IPS-11a (cell line): ENCODE measurements around the gene LTBR.

Source experiments
- H3K4me3 ChIP-seq: one replicate; pipeline ENCODE4 v1.5.1; 2013; ENCODE audit warnings: low read depth, low read length, control low read depth

The LTBR gene

GRCh38 chr12:6380141-6381121 is 3.5 kb upstream of the LTBR start:
- no peak overlapping the region for H3K4me3 ChIP-seq

- no peak overlapping the region for H3K4me3 ChIP-seq
Measured at GRCh38 chr12:6382371-6382770, 1.6 kb upstream of the LTBR start.

- no peak overlapping the region for H3K4me3 ChIP-seq
Measured at GRCh38 chr12:6382982-6383381, 980 bp upstream of the LTBR start.

GRCh38 chr12:6384499-6385436 is 806 bp downstream of the LTBR start:
- H3K4me3 ChIP-seq: no peak overlapping the region

- H3K4me3 ChIP-seq: no peak overlapping the region
Measured at GRCh38 chr12:6386038-6386437, 2.1 kb downstream of the LTBR start.

- no peak overlapping the region for H3K4me3 ChIP-seq
Measured at GRCh38 chr12:6386491-6386890, 2.5 kb downstream of the LTBR start.

GRCh38 chr12:6387541-6387940 is 3.6 kb downstream of the LTBR start:
- H3K4me3 ChIP-seq: no peak overlapping the region

GRCh38 chr12:6390084-6390799 is 6.3 kb downstream of the LTBR start:
- H3K4me3 ChIP-seq: no peak overlapping the region

- no peak overlapping the region for H3K4me3 ChIP-seq
Measured at GRCh38 chr12:6391013-6391412, 7.1 kb downstream of the LTBR start.

- no peak overlapping the region for H3K4me3 ChIP-seq
Measured at GRCh38 chr12:6392504-6392903, 8.5 kb downstream of the LTBR start.

GRCh38 chr12:6393109-6393508 is 9.1 kb downstream of the LTBR start:
- no peak overlapping the region for H3K4me3 ChIP-seq

GRCh38 chr12:6394398-6394797 is 10.4 kb downstream of the LTBR start:
- H3K4me3 ChIP-seq: no peak overlapping the region

GRCh38 chr12:6396031-6396430 is 12.1 kb downstream of the LTBR start:
- no peak overlapping the region for H3K4me3 ChIP-seq

GRCh38 chr12:6399884-6400644 is 16.1 kb downstream of the LTBR start:
- no peak overlapping the region for H3K4me3 ChIP-seq

GRCh38 chr12:6404390-6404789 is 20.4 kb downstream of the LTBR start:
- no peak overlapping the region for H3K4me3 ChIP-seq

- no peak overlapping the region for H3K4me3 ChIP-seq
Measured at GRCh38 chr12:6405963-6406362, 22.0 kb downstream of the LTBR start.

- H3K4me3 ChIP-seq: no peak overlapping the region
Measured at GRCh38 chr12:6407236-6407954, 23.4 kb downstream of the LTBR start.

- H3K4me3 ChIP-seq: no peak overlapping the region
Measured at GRCh38 chr12:6416596-6416995, 32.6 kb downstream of the LTBR start.

- H3K4me3 ChIP-seq: no peak overlapping the region
Measured at GRCh38 chr12:6418796-6419195, 34.8 kb downstream of the LTBR start.

GRCh38 chr12:6420364-6420763 is 36.4 kb downstream of the LTBR start:
- no peak overlapping the region for H3K4me3 ChIP-seq
